HG02642 (cell line): ENCODE measurements around the gene WDR72.
"Not testable (repeated sequence)": the region's sequence is repeated elsewhere in the genome, so short reads cannot be mapped to it uniquely, and the experiment has no call there.

ENCODE experiments used
- ATAC-seq: cut with Tn5 transposase; IDR thresholded peaks from one replicate; pipeline ENCODE4 v1.9.1; 2021; ENCODE audit warnings: mild to moderate bottlenecking; ENCODE audit not compliant: unreplicated experiment, poor library complexity

Gene WDR72

DNA sequence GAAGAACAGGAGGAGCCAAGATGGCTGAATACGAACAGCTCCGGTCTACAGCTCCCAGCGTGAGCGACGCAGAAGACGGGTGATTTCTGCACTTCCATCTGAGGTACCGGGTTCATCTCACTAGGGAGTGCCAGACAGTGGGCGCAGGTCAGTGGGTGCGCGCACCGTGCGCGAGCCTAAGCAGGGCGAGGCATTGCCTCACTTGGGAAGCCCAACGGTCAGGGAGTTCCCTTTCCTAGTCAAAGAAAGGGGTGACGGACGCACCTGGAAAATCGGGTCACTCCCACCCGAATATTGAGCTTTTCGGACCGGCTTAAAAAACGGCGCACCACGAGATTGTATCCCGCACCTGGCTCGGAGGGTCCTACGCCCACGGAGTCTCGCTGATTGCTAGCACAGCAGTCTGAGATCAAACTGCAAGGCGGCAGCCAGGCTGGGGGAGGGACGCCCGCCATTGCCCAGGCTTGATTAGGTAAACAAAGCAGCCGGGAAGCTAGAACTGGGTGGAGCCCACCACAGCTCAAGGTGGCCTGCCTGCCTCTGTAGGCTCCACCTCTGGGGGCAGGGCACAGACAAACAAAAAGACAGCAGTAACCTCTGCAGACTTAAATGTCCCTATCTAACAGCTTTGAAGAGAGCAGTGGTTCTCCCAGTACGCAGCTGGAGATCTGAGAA, 218.7 kb downstream of the WDR72 start:
- ATAC-seq, result not testable (repeated sequence)

DNA sequence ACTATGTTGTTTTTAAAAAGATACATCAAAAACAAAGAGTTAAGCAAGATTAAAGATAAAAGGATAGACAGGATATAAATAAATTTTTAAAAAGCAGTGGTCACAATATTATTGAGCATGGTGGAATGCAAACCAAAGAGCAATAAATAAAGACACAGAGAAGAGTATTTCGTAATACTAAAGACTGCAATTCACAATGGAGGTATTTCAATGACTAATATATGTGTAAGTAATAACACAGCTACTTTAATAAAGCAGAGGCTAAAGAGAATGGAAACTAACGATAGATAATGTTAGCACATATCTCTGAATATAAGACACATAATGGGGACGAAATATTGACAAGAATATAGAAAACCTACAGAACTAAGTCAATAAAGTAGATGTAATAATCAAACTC, 219.6 kb downstream of the WDR72 start:
- ATAC-seq, result no peak

DNA sequence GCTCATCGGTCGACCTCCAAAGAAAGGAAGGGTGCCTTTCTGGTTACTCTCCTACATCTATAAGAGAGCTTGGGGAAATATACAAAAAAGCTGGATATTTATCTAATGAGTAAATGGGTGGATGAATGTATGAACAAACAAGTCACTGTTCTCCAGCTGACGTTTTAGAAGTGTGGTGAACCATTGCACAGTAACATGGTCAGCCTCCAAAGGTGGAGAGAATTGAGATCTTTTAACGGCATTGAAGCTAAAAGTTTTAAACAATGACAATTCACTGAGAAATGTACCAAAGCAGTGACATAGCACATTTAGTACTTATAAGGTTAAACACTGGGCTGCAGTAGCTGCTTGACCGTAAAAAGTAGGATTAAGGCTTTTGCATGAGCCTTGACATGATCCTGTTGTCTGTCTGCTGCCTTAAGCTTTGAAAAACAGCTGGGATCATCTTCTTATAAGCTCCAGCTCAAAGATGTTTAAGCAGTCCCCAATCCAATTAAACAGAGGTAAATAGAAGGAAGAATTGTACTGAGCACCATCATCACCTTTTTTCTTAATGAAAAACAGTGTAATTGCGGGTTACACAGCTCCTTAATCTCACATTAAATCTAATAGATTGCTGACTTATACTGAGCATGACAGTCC, 222.9 kb downstream of the WDR72 start:
- no peak for ATAC-seq

DNA sequence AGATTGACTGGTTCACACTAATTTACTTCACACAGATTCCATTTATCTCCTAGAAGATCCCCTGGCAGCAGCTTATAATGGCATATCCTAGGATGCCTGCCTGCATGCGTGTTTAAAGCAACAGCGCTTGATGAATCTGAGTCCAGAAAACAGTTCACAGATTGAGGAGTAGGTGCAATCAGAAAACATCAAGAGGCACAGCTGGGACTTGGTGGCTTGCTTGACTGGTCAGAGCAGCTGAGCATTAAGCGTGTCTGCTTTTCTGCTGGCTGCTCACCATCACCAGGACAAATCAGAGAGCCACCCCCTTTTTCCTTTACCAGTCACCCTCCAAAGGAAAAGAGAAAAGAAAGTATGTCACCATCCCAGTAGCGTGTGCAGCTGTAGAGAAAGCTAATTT, 223.6 kb downstream of the WDR72 start:
- ATAC-seq, result no peak

GRCh38 chr15:53534105-53534839, 225.2 kb downstream of the WDR72 start:
- no peak for ATAC-seq

DNA sequence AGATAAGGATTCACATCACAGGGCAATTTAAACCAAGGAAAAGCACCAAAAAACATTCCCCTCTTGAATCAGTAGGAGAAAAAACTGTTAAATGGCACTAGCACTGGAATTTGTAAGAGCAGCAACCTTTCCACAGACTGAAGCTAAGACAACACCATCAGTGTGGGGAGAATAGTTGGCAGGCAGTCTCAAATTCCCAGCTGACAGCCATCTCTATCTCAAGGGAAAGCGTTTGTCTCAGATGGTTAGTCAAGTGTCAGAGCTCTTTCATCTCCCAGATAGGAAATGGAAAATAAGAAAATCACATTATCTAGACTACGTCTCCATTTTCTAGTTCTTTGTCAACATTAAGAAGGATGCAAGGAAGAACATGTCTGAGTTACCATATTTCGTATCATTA, 228.7 kb downstream of the WDR72 start:
- no peak for ATAC-seq

DNA sequence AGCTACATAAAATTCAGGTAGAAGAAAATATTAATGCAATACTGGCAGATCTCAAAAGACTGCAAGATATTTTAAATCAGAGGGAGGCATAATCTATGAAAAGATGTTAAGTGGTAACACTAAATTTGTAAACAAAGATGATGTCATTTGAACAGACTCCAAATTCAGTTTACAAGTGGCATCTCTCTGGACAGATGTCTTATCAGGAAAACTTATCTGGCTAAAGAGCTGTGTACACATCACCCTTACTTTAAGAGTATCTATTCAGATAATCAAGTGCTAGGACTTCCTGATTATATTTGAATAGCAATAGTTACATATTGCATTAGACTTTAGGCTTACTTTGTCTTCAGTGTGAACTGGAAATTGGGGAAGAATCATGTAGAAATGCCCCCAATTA, 231.5 kb downstream of the WDR72 start:
- no peak for ATAC-seq

GRCh38 chr15:53525894-53526293, 233.6 kb downstream of the WDR72 start:
- ATAC-seq, result no peak

GRCh38 chr15:53522991-53523390, 236.5 kb downstream of the WDR72 start:
- no peak for ATAC-seq

DNA sequence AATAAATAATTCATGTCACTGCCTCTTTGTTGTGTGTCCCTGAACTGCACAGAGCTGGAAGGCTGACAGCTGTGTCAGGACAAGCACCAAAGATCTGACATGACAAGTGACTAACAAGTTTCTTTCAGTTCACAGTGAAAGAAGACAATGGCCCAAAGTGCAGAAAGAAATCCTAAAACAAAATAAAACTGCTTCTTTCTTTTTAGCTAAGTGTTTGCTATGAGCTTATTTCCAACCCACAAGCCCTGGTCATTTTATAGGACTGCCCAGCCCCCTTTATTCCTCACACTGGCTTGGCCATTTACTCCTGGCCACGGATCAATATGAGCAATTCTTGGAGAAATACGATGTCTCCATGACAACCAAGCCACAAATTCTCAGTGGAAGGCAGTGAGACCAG, 238.5 kb downstream of the WDR72 start:
- no peak for ATAC-seq

DNA sequence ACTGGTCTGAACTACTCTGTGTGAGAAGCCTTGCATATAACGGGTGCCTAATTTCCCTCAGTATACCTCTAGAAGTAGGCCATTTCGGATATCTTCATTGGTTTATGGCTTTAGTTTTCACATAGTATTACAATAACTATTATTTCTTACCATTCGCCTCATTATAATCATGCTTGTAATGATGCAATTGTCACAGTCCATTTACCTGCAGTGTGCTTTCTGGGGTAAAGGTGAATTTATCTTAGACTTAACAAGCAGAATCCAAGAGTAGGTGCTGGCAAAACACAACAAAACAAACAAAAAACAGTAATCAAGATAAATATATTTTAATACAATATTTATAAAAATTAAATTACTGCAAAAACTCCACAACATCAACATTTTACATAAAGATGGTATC, 246.0 kb downstream of the WDR72 start:
- ATAC-seq, result no peak

- no peak for ATAC-seq
Measured at GRCh38 chr15:53512029-53512428, 247.4 kb downstream of the WDR72 start.

DNA sequence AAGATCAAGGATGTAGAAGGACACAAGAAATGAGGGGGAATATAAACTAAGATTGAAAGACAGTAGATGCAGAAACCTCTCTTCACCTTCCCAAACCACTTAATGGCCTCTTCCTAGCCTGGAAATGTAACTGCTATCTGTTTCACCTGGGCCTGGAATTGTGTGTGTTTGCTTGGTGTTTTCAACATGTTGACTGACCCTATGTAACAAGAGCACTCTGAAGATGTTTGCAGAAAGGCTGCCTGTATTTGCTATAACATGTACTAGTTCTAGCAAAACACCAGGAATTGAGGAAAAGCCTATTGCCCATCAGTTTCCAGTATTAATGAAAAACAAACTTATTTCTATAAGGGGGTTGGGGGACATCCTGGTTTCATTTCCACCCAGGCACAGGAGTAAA, 248.3 kb downstream of the WDR72 start:
- ATAC-seq, result no peak

DNA sequence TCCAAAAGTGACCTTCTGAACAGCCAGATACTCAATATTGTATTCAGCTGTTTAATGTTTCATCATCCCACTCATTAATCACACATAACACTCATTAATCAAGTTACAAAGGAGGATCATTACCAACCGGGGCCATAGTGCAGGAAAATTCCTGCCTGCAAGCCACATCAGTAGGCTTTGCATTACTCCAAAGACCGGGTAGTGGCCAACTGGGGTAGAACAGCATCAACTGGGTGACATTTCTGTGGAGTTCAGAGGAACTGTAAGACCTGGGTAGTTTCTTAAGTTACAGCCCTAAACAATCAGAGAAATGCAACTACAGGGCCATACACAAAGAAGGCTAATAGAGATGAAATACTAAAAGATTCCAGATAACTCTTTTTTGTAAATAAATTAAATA, 253.1 kb downstream of the WDR72 start:
- no peak for ATAC-seq

GRCh38 chr15:53498996-53499395, 260.5 kb downstream of the WDR72 start:
- no peak for ATAC-seq

DNA sequence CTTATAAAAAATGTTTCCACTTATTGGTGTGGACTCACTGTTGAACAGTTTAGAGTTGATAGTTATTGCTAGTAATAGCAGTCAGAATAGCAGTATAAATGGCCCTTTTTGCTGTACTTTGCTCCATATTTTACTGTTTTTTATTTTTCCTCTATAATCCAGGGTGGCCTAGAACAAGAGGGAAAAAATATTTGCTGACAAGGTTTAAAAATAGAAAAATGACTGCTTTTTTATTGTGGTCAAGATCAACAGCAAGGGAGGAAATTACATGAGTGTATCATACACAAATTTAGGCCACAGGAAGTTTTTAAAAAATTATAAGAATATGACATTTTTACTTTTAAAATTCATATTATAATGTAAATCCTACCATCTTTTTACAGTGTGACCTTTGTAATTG, 269.1 kb downstream of the WDR72 start:
- no peak for ATAC-seq

- no peak for ATAC-seq
Measured at GRCh38 chr15:53482055-53482454, 277.4 kb downstream of the WDR72 start.

- ATAC-seq, result no peak
Measured at GRCh38 chr15:53477981-53478766, 281.3 kb downstream of the WDR72 start.

DNA sequence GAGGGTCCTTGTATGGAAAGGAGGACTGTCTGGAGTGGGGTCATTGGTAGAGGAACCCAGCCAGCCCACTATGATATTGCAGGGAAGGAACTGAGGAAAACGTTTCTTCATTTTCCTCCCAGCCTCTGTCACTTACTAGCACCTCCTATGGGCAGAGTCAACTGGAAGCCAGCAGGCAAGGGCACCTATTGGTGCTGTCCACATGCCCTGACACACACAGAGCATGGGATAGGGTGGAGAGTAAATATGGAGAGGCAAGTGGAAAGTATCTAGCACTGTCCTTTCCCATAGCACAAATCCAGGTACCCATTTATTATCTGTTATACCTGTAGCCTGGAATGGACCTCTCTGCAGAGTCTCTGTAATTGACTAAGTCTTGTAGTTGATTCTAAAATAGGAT, 285.6 kb downstream of the WDR72 start:
- no peak for ATAC-seq

- ATAC-seq, result no peak
Measured at GRCh38 chr15:53473435-53473834, 286.0 kb downstream of the WDR72 start.

GRCh38 chr15:53472883-53473282, 286.6 kb downstream of the WDR72 start:
- ATAC-seq, result no peak
